HCT116 (cell line): ENCODE results near the gene HSD17B10. TPM values are rescaled to one million over a fixed set of nuclear protein-coding genes. Genes with fewer than 3 reads are reported as not detected.

Experiments used
- ATAC-seq: fragments of 200-7000 bp; cut with Tn5 transposase; 2 replicates; pipeline ENCODE4 v1.9.1; 2020; ENCODE audit warnings: mild to moderate bottlenecking, moderate library complexity
- BruUV-seq: library from RNA; stranded (reverse); fragments of 400-500 nt; replicated peaks from 2 replicates; lab custom pipeline; 2021; lab: Mats Ljungman, UMichigan
- CTCF ChIA-PET: fragments of 300-600 bp; sonication (Branson Sonifier 250); formaldehyde crosslinking; loops from one replicate; lab custom pipeline; 2021; ENCODE audit warnings: antibody characterized with exemption; lab: Charles Lee
- POLR2A ChIA-PET: fragments of 300-600, 350-600 bp; sonication (Branson Sonifier 250); formaldehyde crosslinking; loops from one replicate; lab custom pipeline; 2021; ENCODE audit warnings: antibody characterized with exemption; lab: Charles Lee
- RAD21 ChIA-PET, 2 experiments: fragments of 300-600 bp; sonication (Branson Sonifier 250); formaldehyde crosslinking; loops; one replicate each; lab custom pipeline; 2023; ENCODE audit warnings: low total read pairs in 2 of 2; ENCODE audit not compliant: uncharacterized antibody in 2 of 2, unreplicated experiment in 2 of 2, low non-redundant PET in 1 of 2; lab: Charles Lee
- DNase-seq: peaks from one replicate; pipeline ENCODE4 v3.0.0-alpha.2; 2010; ENCODE audit warnings: low read depth, low spot score
- H2AFZ ChIP-seq: fragments of 200-600 bp; shearing (Covaris generic), sonication (generic); 2 replicates; pipeline ENCODE4 v1.6.1; 2017; ENCODE audit warnings: low read depth, mixed run types, mixed read lengths, antibody characterized with exemption, low read length; ENCODE audit not compliant: poor library complexity, severe bottlenecking
- H3K27ac ChIP-seq: 2 replicates; pipeline ENCODE4 v1.5.1; 2012; ENCODE audit warnings: low read depth, low read length
- H3K27me3 ChIP-seq: fragments of 200-600 bp; sonication (generic); 2 replicates; pipeline ENCODE4 v1.6.1; 2016; ENCODE audit warnings: mixed run types, low read length, mixed read lengths; ENCODE audit not compliant: insufficient read depth
- H3K36me3 ChIP-seq, 2 experiments: fragments of 200-500 bp in 1 of 2; fragments of 200-600 bp in 1 of 2; sonication (Bioruptor generic) in 1 of 2; sonication (generic) in 1 of 2; 2 replicates each; pipeline versions ENCODE4 v1.5.1 to v1.6.1; 2014 to 2016; ENCODE audit warnings: low read length in 2 of 2, inconsistent platforms in 1 of 2, mixed read lengths in 1 of 2, mixed run types in 1 of 2; ENCODE audit not compliant: insufficient read depth in 2 of 2, control insufficient read depth in 1 of 2
- H3K4me1 ChIP-seq, 2 experiments: fragments of 200-600 bp in 1 of 2; sonication (generic) in 1 of 2; 2 replicates each; pipeline versions ENCODE4 v1.5.1 to v1.6.1; 2012 to 2017; ENCODE audit warnings: low read length in 2 of 2, inconsistent platforms in 1 of 2, mild to moderate bottlenecking in 1 of 2, mixed read lengths in 1 of 2, mixed run types in 1 of 2, moderate library complexity in 1 of 2; ENCODE audit not compliant: insufficient read depth in 2 of 2, control insufficient read depth in 1 of 2
- H3K4me2 ChIP-seq: fragments of 200-600 bp; sonication (generic); 2 replicates; pipeline ENCODE4 v1.6.1; 2017; ENCODE audit warnings: mixed run types, low read length, mixed read lengths
- H3K4me3 ChIP-seq, 2 experiments: fragments of 200-600 bp in 1 of 2; sonication (generic) in 1 of 2; replicated peaks in 1 of 2; 2 replicates each; pipeline ENCODE4 v1.5.1; 2011 to 2016; ENCODE audit warnings: low read length in 2 of 2, control low read depth in 1 of 2, low read depth in 1 of 2, mild to moderate bottlenecking in 1 of 2, mixed read lengths in 1 of 2, mixed run types in 1 of 2
- H3K79me2 ChIP-seq: fragments of 200-600 bp; sonication (generic); 2 replicates; pipeline ENCODE4 v1.6.1; 2017; ENCODE audit warnings: mild to moderate bottlenecking, mixed run types, low read length, moderate library complexity, mixed read lengths; ENCODE audit not compliant: insufficient read depth
- H3K9ac ChIP-seq: fragments of 200-600 bp; sonication (generic); 2 replicates; pipeline ENCODE4 v1.6.1; 2016; ENCODE audit warnings: low read length, mixed read lengths
- H3K9me2 ChIP-seq: fragments of 200-600 bp; sonication (generic), shearing (Covaris generic); 2 replicates; pipeline ENCODE4 v1.6.1; 2017; ENCODE audit warnings: mixed run types, mild to moderate bottlenecking, moderate library complexity; ENCODE audit not compliant: insufficient read depth
- H3K9me3 ChIP-seq, 2 experiments: fragments of 200-500 bp in 1 of 2; fragments of 200-600 bp in 1 of 2; sonication (Bioruptor generic) in 1 of 2; sonication (generic) in 1 of 2; 2 replicates each; pipeline ENCODE4 v1.6.1; 2014 to 2017; ENCODE audit warnings: low read length in 2 of 2, mixed read lengths in 2 of 2, inconsistent platforms in 1 of 2, low read depth in 1 of 2, mild to moderate bottlenecking in 1 of 2, mixed run types in 1 of 2, moderate library complexity in 1 of 2; ENCODE audit not compliant: control insufficient read depth in 1 of 2, insufficient read depth in 1 of 2
- H4K20me1 ChIP-seq: fragments of 200-600 bp; sonication (generic), shearing (Covaris generic); 2 replicates; pipeline ENCODE4 v1.6.1; 2017; ENCODE audit warnings: mixed run types, mild to moderate bottlenecking, moderate library complexity; ENCODE audit not compliant: insufficient read depth
- ATF3 ChIP-seq: IDR thresholded peaks from 2 replicates; pipeline ENCODE4 v1.6.1; 2012
- CBX3 ChIP-seq: IDR thresholded peaks from 2 replicates; pipeline ENCODE4 v1.6.1; 2012; ENCODE audit warnings: low read depth
- CEBPB ChIP-seq: IDR thresholded peaks from 2 replicates; pipeline ENCODE4 v1.6.1; 2012; ENCODE audit warnings: low read depth
- CTCF ChIP-seq, 3 experiments: fragments of 200-600 bp in 1 of 3; sonication (generic) in 1 of 3; IDR thresholded peaks in 2 of 3; conservative IDR thresholded peaks in 1 of 3; 2 replicates each; pipeline ENCODE4 v1.5.1; 2012 to 2017; ENCODE audit warnings: low read depth in 2 of 3, low read length in 2 of 3, antibody characterized with exemption in 1 of 3, borderline replicate concordance in 1 of 3, control low read depth in 1 of 3, mild to moderate bottlenecking in 1 of 3, mixed read lengths in 1 of 3, mixed run types in 1 of 3, moderate library complexity in 1 of 3; ENCODE audit not compliant: insufficient read depth in 1 of 3
- EGR1 ChIP-seq: IDR thresholded peaks from 2 replicates; pipeline ENCODE4 v1.6.1; 2012; ENCODE audit warnings: low read depth
- EZH2phosphoT487 ChIP-seq: fragments of 200-600 bp; IDR thresholded peaks from 2 replicates; pipeline ENCODE4 v1.6.1; 2018; ENCODE audit warnings: antibody characterized with exemption, borderline replicate concordance
- FOSL1 ChIP-seq: IDR thresholded peaks from 2 replicates; pipeline ENCODE4 v1.6.1; 2012; ENCODE audit warnings: low read depth
- JUND ChIP-seq: IDR thresholded peaks from 2 replicates; pipeline ENCODE4 v1.6.1; 2012
- MAX ChIP-seq: IDR thresholded peaks from 2 replicates; pipeline ENCODE4 v1.6.1; 2012
- REST ChIP-seq: IDR thresholded peaks from 2 replicates; pipeline ENCODE4 v1.6.1; 2012; ENCODE audit warnings: low read depth
- SIN3A ChIP-seq: IDR thresholded peaks from 2 replicates; pipeline ENCODE4 v1.6.1; 2012; ENCODE audit warnings: low read depth
- SP1 ChIP-seq: IDR thresholded peaks from 2 replicates; pipeline ENCODE4 v1.6.1; 2012; ENCODE audit warnings: low read depth
- TCF7L2 ChIP-seq: IDR thresholded peaks from 2 replicates; pipeline ENCODE4 v1.7.0; 2011; ENCODE audit warnings: borderline replicate concordance, inconsistent platforms; ENCODE audit not compliant: insufficient read depth, insufficient read length; ENCODE audit errors: extremely low read depth
- YY1 ChIP-seq: IDR thresholded peaks from 2 replicates; pipeline ENCODE4 v1.6.1; 2011; ENCODE audit warnings: low read length, low read depth, moderate library complexity, mild to moderate bottlenecking; ENCODE audit not compliant: insufficient replicate concordance; ENCODE audit errors: extremely low read depth
- ZBTB33 ChIP-seq: IDR thresholded peaks from 2 replicates; pipeline ENCODE4 v1.6.1; 2011; ENCODE audit warnings: mild to moderate bottlenecking, low read length, moderate library complexity; ENCODE audit not compliant: insufficient replicate concordance; ENCODE audit errors: extremely low read depth
- ZFX ChIP-seq: fragments of 450-650 bp; IDR thresholded peaks from 2 replicates; pipeline ENCODE4 v1.6.1; 2017
- ZNF274 ChIP-seq: fragments of 200-500 bp; sonication (Bioruptor generic); IDR thresholded peaks from 2 replicates; pipeline ENCODE4 v1.6.1; 2014; ENCODE audit warnings: mild to moderate bottlenecking, low read depth, low read length, inconsistent platforms
- intact Hi-C: fragments of 100-400 bp; cut with micrococcal nuclease; formaldehyde crosslinking; loops from 2 replicates; pipeline ENCODE4 v1.10.0; 2022
- total RNA-seq: library from RNA; stranded (reverse); gene quantifications from one replicate; pipeline ENCODE4 v1.2.1, GENCODE V29; 2021; ENCODE audit not compliant: unreplicated experiment

Gene HSD17B10
- total RNA-seq, 1 experiment from 2014 or later, result 94.4 TPM

- TF ChIP-seq ATF3 (no peak), EZH2phosphoT487 (no peak), ZFX (no peak), FOSL1 (no peak)
Observed at GRCh38 chrX:53438832-53439230, 4.7 kb upstream of the HSD17B10 start (continued).

- H3K4me2 ChIP-seq, result no peak overlapping the region
- no TSS peak for BruUV-seq
- H3K4me3 ChIP-seq, result no peak overlapping the region
- peaks cover 8% of the 10 kb centered on the region; the same call in 1 of the 2 replicates for H3K79me2 ChIP-seq
- H3K36me3 ChIP-seq, result no peaks in the 10 kb centered on the region
- intact Hi-C loops, result no loop called here
- no peaks in the 10 kb centered on the region for H3K27me3 ChIP-seq
- no peak overlapping the region for H3K27ac ChIP-seq
- H3K9ac ChIP-seq, result no peak overlapping the region
- ATAC-seq (no peak), DNase-seq (no peak)
- CTCF ChIA-PET, result interaction anchor here (0.9 kb wide), 1 partner anchor 20 kb away, joined by 3 read pairs; no protein-coding TSS in a partner anchor
- no peaks in the 10 kb centered on the region for H3K9me2 ChIP-seq
- peaks cover 11 to 29% of the 10 kb centered on the region in 2 experiments for H3K4me1 ChIP-seq
- no peaks in the 10 kb centered on the region for H3K9me3 ChIP-seq
- H2AFZ ChIP-seq, result no peak overlapping the region
- POLR2A ChIA-PET, result no interaction called here
- H4K20me1 ChIP-seq, result no peaks in the 10 kb centered on the region
- RAD21 ChIA-PET, result no interaction called here
- TF ChIP-seq SIN3A, result no peak
- TF ChIP-seq CEBPB, result no peak
- TF ChIP-seq CBX3, result no peak
- TF ChIP-seq EZH2phosphoT487, result no peak
- no peak for TF ChIP-seq ZNF274
- no peak for TF ChIP-seq ZBTB33
- no peak for TF ChIP-seq MAX
- TF ChIP-seq YY1, result no peak
- no peak for TF ChIP-seq SP1
- no peak for TF ChIP-seq EGR1
- TF ChIP-seq CTCF (IDR thresholded peaks at IDR 0.05 in 2 of 3, conservative IDR thresholded peaks at IDR 0.05 in 1 of 3; ENCODE audit: borderline replicate concordance in 1 of 3, insufficient read depth in 1 of 3, low read depth in 2 of 3, low read length in 2 of 3), result no peak
- TF ChIP-seq JUND, result no peak
- no peak for TF ChIP-seq TCF7L2
- no peak for TF ChIP-seq REST
Observed at GRCh38 chrX:53438174-53438831, 4.1 kb upstream of the HSD17B10 start.
